B cell (primary cell): ENCODE measurements around the gene DNAI1. TPM values are rescaled to one million over a fixed set of nuclear protein-coding genes. Genes with fewer than 3 reads are reported as not detected.

Experiments
- ATAC-seq: fragments of 200-7000 bp; cut with Tn5 transposase; one replicate; pipeline ENCODE4 v1.10.0; 2021; ENCODE audit warnings: low read depth, mild to moderate bottlenecking, moderate number of reproducible peaks, moderate library complexity
- CTCF ChIA-PET: fragments of 350-600 bp; sonication (Branson Sonifier 250); formaldehyde crosslinking; loops from one replicate; lab custom pipeline; 2021; ENCODE audit warnings: antibody characterized with exemption, inconsistent platforms; lab: Charles Lee
- POLR2A ChIA-PET: fragments of 350-600 bp; sonication (Branson Sonifier 250); formaldehyde crosslinking; loops from one replicate; lab custom pipeline; 2021; ENCODE audit warnings: antibody characterized with exemption; lab: Charles Lee
- DNase-seq: peaks from one replicate; pipeline ENCODE4 v3.0.0; 2013
- H2AFZ ChIP-seq: 2 replicates; pipeline ENCODE4 v1.6.1; 2012; ENCODE audit warnings: mild to moderate bottlenecking, low read depth, low read length; ENCODE audit not compliant: insufficient read depth, poor library complexity, severe bottlenecking
- H3K27ac ChIP-seq, 2 donors: 1 replicate in 1 of 2; 2 replicates in 1 of 2; pipeline ENCODE4 v1.5.1; 2012 to 2013; ENCODE audit warnings: low read length in 2 of 2, mild to moderate bottlenecking in 2 of 2, moderate library complexity in 1 of 2
- H3K27me3 ChIP-seq, 4 experiments: fragments of 200-600 bp in 1 of 4; sonication (generic) in 1 of 4; replicated peaks in 1 of 4; 1 replicate in 2 of 4; 2 replicates in 2 of 4; pipeline versions ENCODE4 v1.6.1 to v1.7.0; 2013 to 2016; ENCODE audit warnings: low read length in 3 of 4, mild to moderate bottlenecking in 2 of 4, mixed read lengths in 1 of 4, moderate library complexity in 1 of 4; ENCODE audit not compliant: insufficient read depth in 4 of 4, control insufficient read depth in 3 of 4; ENCODE audit errors: control extremely low read depth in 1 of 4
- H3K36me3 ChIP-seq, 2 experiments: replicated peaks in 1 of 2; 1 replicate in 1 of 2; 2 replicates in 1 of 2; pipeline versions ENCODE4 v1.6.1 to v1.7.1; 2013; ENCODE audit warnings: low read length in 1 of 2; ENCODE audit not compliant: insufficient read depth in 2 of 2, control insufficient read depth in 1 of 2; ENCODE audit errors: control extremely low read depth in 1 of 2, extremely low read depth in 1 of 2
- H3K4me1 ChIP-seq, 2 donors: fragments of 200-600 bp in 1 of 2; sonication (generic) in 1 of 2; 1 replicate in 1 of 2; 2 replicates in 1 of 2; pipeline versions ENCODE4 v1.5.1 to v1.6.1; 2013 to 2017; ENCODE audit warnings: low read length in 2 of 2; ENCODE audit not compliant: control insufficient read depth in 2 of 2, insufficient read depth in 2 of 2
- H3K4me2 ChIP-seq: replicated peaks from 2 replicates; pipeline ENCODE3; 2012; ENCODE audit warnings: mild to moderate bottlenecking, low read depth, low read length; ENCODE audit not compliant: poor library complexity, severe bottlenecking
- H3K4me3 ChIP-seq, 5 experiments: fragments of 200-600 bp in 1 of 5; sonication (generic) in 1 of 5; 1 replicate in 3 of 5; 2 replicates in 2 of 5; pipeline versions ENCODE4 v1.5.1 to v1.7.0; 2011 to 2016; ENCODE audit warnings: low read length in 4 of 5, mild to moderate bottlenecking in 4 of 5, low read depth in 2 of 5, control low read depth in 1 of 5, moderate library complexity in 1 of 5; ENCODE audit not compliant: insufficient read depth in 1 of 5; ENCODE audit errors: control extremely low read depth in 1 of 5, extremely low read depth in 1 of 5
- H3K79me2 ChIP-seq: fragments of 200-600 bp; sonication (generic); one replicate; pipeline ENCODE4 v1.6.0; 2016; ENCODE audit warnings: low read length; ENCODE audit not compliant: control insufficient read depth, insufficient read depth
- H3K9ac ChIP-seq: fragments of 200-600 bp; sonication (generic); 2 replicates; pipeline ENCODE4 v1.6.1; 2017; ENCODE audit warnings: mild to moderate bottlenecking, low read length, moderate library complexity
- H3K9me3 ChIP-seq, 3 donors: one replicate each; pipeline versions ENCODE4 v1.6.1 to v1.7.1; 2013; ENCODE audit warnings: low read length in 2 of 3; ENCODE audit not compliant: control insufficient read depth in 2 of 3, insufficient read depth in 1 of 3; ENCODE audit errors: control extremely low read depth in 1 of 3
- H4K20me1 ChIP-seq: 2 replicates; pipeline ENCODE4 v1.6.0; 2012; ENCODE audit warnings: mild to moderate bottlenecking, low read length; ENCODE audit not compliant: insufficient read depth, control insufficient read depth, poor library complexity, severe bottlenecking
- H3K27ac Mint-ChIP-seq: one replicate; pipeline ENCODE4 v1.8.0; 2021; ENCODE audit warnings: mixed read lengths
- H3K27me3 Mint-ChIP-seq: one replicate; pipeline ENCODE4 v1.8.0; 2021; ENCODE audit warnings: mixed read lengths
- H3K4me1 Mint-ChIP-seq: one replicate; pipeline ENCODE4 v1.8.0; 2021; ENCODE audit warnings: mixed read lengths
- H3K4me3 Mint-ChIP-seq: one replicate; pipeline ENCODE4 v1.8.0; 2021; ENCODE audit warnings: mixed read lengths
- H3K9me3 Mint-ChIP-seq: one replicate; pipeline ENCODE4 v1.8.0; 2022; ENCODE audit warnings: mixed read lengths; ENCODE audit not compliant: insufficient read depth
- EZH2 ChIP-seq: IDR thresholded peaks from 2 replicates; pipeline ENCODE4 v1.6.1; 2012; ENCODE audit warnings: borderline replicate concordance, low read depth, mild to moderate bottlenecking, moderate library complexity, low read length; ENCODE audit not compliant: insufficient read depth, poor library complexity, severe bottlenecking
- WGBS: methylation state at CpG from one replicate; pipeline ENCODE4 v1.1.5; 2013; ENCODE audit warnings: missing lambda C conversion rate; ENCODE audit not compliant: insufficient coverage; 5-methylcytosine and 5-hydroxymethylcytosine counted together
- intact Hi-C: fragments of 100-400 bp; cut with micrococcal nuclease; formaldehyde crosslinking; loops from one replicate; pipeline ENCODE4 v1.10.0; 2022
- polyA plus RNA-seq: library from polyadenylated mRNA; depleted of rRNA; stranded (reverse); fragments of >200 nt; gene quantifications from 2 replicates; pipeline ENCODE4 v1.2.3, GENCODE V29; 2012
- total RNA-seq, 2 donors: library from RNA; stranded (reverse); fragments of 120-200 nt in 1 of 2; gene quantifications; 1 replicate in 1 of 2; 2 replicates in 1 of 2; pipeline versions ENCODE4 v1.2.3 to v1.2.4, GENCODE V29; 2013 to 2022
- TF ChIP-seq, protein P1 (sequence below): fragments of 200-600 bp; IDR thresholded peaks from one replicate; pipeline ENCODE4 v1.8.0; 2022; ENCODE audit warnings: antibody characterized with exemption, mild to moderate bottlenecking

The DNAI1 gene
- total and polyA plus RNA-seq, 2 donors (not counting 1 experiment from before 2014, with no cell fraction given): not detected

DNA sequence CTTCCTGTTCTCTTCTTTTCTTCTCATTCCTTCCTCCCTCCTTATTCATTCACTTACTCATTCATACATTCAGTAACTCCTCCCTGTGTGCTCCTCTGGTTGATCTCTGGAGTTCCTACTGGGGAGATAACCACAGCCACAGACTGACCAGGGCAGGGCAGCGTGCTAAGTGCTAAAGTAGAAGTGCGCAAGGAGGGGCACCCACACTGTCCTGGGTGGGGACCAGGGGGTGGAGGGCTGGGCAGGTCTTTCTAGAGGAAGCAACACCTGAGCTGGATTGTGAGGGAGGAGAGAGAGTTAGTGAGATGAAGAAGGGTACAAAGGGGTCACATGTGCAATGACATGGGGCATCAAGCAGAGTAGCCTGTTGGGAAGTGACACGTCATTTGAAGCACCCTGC, 50.3 kb downstream of the DNAI1 start:
- H3K4me1 ChIP-seq: no peaks in the 10 kb centered on the region
- no peak overlapping the region for H3K4me3 Mint-ChIP-seq
- CTCF ChIA-PET: no interaction called here

More for the DNA sequence above, 50.3 kb downstream of the DNAI1 start:
- Histone ChIP-seq H3K4me3 (no peak overlapping the region), H3K79me2 (no peaks in the 10 kb centered on the region), H3K9me3 (no peaks in the 10 kb centered on the region), H3K9ac (no peak overlapping the region), H3K36me3 (no peaks in the 10 kb centered on the region), H4K20me1 (no peaks in the 10 kb centered on the region), H3K27me3 (peaks cover 0 to 7% (median 0%) of the 10 kb centered on the region in 4 experiments), H3K27ac (no peak overlapping the region), H2AFZ (no peak overlapping the region), H3K4me2 (no peak overlapping the region)
- POLR2A ChIA-PET: no interaction called here
- Mint-ChIP-seq H3K4me1 (no peaks in the 10 kb centered on the region), H3K27ac (no peak overlapping the region), H3K9me3 (no peaks in the 10 kb centered on the region), H3K27me3 (peaks cover 30% of the 10 kb centered on the region)
- intact Hi-C loops: no loop called here
- ATAC-seq (no peak), DNase-seq (no peak)
- TF ChIP-seq EZH2: no peak
- TF ChIP-seq, protein P1, sequence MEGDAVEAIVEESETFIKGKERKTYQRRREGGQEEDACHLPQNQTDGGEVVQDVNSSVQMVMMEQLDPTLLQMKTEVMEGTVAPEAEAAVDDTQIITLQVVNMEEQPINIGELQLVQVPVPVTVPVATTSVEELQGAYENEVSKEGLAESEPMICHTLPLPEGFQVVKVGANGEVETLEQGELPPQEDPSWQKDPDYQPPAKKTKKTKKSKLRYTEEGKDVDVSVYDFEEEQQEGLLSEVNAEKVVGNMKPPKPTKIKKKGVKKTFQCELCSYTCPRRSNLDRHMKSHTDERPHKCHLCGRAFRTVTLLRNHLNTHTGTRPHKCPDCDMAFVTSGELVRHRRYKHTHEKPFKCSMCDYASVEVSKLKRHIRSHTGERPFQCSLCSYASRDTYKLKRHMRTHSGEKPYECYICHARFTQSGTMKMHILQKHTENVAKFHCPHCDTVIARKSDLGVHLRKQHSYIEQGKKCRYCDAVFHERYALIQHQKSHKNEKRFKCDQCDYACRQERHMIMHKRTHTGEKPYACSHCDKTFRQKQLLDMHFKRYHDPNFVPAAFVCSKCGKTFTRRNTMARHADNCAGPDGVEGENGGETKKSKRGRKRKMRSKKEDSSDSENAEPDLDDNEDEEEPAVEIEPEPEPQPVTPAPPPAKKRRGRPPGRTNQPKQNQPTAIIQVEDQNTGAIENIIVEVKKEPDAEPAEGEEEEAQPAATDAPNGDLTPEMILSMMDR: no peak
- 87% methylated on average over 2 of the region's 3 CpGs for WGBS
